ENCODE results near the gene PPP2R1B.

The PPP2R1B gene

DNA sequence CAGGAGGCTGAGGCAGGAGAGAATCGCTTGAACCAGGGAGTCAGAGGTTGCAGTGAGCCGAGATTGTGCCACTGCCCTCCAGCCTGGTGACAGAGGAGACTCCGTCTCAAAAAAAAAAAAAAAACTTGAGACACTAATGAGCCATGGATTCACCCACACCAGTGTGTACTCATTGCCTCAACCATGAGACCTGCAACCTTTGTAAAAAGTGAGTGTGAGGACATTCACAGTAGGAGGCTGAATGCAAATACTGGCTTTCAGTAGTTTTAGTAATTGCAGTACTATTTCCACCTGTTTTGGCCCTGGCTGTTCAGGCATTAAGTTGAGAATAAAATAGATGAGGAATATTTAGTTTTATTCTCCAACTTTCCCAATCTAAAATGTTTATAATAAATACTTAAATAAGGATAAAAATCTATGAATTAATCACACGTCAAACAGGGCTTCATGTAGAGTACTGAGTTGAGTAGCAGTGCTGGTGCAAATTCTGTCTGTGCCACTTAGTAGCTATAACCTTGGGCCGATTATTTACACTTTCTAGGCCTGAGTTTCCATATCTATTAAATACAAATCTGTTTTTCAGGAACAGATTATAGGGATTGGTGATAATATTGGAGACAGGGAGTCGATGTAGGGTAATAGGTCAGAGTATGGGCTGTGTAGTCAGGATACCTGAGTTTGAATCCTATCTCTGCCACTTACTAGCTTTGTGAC is 72.8 kb downstream of the PPP2R1B start:
- DNase-seq (ENCODE audit: low spot score) = no peak

DNA sequence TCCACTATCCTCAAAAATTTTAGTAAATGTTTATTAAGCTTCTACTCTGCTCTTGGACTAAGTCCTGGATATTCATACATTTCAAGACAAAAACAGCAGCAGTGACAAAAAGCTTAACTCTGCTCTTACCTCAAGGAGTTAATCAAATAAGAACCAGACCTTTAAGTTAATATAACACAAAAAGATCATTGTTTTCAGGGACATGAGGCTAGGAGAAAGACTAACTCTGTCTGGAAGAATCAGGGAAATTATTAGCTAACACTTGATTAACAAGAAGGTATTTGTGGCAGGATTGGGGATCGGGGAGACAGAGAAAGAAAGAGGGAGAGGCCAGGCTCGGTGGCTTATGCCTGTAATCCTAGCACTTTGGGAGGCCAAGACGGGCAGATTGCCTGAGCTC is 74.4 kb downstream of the PPP2R1B start:
- DNase-seq (ENCODE audit: low spot score) = no peak

DNA sequence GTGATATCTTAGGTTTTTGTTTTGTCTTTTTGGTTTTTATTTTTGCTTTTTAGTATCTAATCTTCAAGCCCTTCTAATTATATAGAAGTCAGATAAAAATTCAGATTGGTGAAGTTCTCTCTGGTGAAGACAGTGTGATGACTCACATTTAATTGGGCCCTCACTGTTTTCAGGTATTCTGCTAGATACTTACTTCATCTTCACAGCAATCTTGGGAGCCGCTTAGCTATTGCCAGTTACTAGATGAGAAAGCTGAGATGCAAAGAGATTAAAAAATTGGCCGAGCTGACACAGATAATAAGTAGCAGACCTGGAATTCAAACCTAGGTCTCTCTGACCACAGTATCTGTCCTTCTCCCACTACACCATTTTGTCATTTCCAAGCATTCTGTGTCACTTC is 75.0 kb downstream of the PPP2R1B start:
- no peak for DNase-seq (ENCODE audit: low spot score)

DNA sequence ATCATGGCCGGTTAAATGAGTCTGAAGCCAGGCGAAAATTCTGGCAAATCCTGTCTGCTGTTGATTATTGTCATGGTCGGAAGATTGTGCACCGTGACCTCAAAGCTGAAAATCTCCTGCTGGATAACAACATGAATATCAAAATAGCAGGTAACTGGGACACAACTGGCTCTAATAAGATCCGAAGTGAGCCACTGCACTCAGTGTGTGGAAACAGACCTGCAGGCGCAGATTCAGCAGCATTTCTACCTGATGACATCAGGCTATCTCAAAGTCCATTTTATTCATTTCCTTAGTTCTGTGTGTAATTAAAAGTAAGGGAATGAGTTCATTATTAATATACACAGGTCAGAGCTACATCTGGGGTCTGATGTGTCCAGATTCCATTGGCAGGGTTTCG is 78.2 kb downstream of the PPP2R1B start:
- DNase-seq (ENCODE audit: low spot score) = no peak

DNA sequence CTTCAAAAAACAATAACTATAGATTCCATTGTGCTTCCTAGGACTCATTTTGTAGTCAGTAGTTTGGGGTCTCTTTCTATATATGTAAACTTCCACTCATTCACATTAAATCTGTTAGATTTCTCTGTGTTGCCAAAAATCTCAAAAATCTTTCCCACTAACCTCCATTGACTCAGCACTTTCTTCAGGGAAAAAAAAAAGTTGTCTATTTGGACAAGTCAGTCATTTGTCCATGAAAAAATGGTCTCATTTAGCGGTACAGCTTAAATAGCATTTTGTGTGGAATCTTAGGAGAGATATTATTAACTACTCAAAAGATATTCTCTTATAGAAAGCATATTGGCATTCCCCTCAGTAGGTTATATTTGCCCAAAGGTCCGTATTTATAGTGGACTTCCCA is 81.9 kb downstream of the PPP2R1B start:
- no peak for DNase-seq (ENCODE audit: low spot score)

DNA sequence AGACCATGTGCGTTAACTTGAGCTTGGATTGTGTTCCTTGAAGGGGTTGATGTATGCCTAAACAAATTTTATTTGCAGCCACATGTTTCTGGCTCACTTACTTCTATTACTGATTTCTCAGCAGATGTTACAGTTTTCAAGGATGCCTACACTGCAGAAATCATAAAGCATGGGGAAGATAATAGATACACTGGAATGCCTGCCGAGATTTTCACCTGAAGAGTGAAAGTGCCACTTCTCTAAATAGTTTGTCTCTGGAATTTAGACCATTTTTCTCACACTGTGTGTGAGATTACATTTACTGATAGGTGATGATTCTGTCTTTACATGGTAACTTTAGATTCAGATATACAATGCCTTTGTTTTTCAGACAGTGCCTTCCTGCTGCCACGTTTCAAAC is 82.4 kb downstream of the PPP2R1B start:
- no peak for DNase-seq (ENCODE audit: low spot score)

DNA sequence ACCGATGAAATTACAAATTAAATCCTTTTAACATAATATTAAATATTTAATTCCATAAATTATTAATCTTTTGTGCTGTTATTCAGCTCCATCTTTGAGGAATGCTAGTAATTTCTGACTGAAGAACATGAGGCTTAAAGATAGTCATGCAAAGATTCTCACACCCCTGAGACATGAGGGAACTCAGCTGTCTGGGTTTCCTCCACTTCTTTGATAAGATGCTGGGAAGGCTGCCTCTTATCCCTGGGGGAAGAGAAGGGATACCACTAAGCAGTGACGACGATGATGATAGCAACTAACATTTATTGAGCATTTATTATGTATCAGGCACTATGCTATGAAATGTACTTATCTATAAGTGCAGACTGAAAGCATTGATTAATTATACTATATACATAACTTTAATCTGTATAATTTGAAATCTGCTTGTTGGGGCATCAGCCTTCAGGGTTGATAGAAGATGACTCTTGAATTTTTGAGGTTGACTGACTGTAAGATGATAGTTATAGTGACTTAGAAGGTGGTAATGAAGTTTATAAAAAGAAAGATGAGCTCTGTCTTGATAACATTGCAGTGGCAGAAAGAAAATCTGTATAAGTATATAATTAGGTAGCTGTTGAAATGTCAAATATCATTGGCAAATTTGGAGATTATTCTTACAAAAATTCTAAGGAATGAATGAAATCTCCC is 85.6 kb downstream of the PPP2R1B start:
- no peak for DNase-seq (ENCODE audit: low spot score)

Measured in AG08395 (cell line).